ENCODE data around the gene REEP6.

Gene REEP6

GRCh38 chr19:1492474-1493006, 1.6 kb downstream of the REEP6 start:
- H3K4me3 ChIP-seq (ENCODE audit: control insufficient read depth, low read depth, low read length) = no peak overlapping the region
- DNase-seq (ENCODE audit: low read depth) = no peak

GRCh38 chr19:1494115-1494815, 3.3 kb downstream of the REEP6 start:
- no peak overlapping the region for H3K4me3 ChIP-seq (ENCODE audit: control insufficient read depth, low read depth, low read length)
- TF ChIP-seq CTCF (IDR thresholded peaks at IDR 0.05; ENCODE audit: control insufficient read depth, insufficient read depth, low read depth, low read length, missing control alignments) = no peak
- no peak for DNase-seq (ENCODE audit: low read depth)

More at GRCh38 chr19:1492474-1493006, 1.6 kb downstream of the REEP6 start:
- no peak for TF ChIP-seq CTCF (IDR thresholded peaks at IDR 0.05; ENCODE audit: control insufficient read depth, insufficient read depth, low read depth, low read length, missing control alignments)

- no peak overlapping the region for H3K4me3 ChIP-seq (ENCODE audit: control insufficient read depth, low read depth, low read length)
- no peak for DNase-seq (ENCODE audit: low read depth)
- TF ChIP-seq CTCF (IDR thresholded peaks at IDR 0.05; ENCODE audit: control insufficient read depth, insufficient read depth, low read depth, low read length, missing control alignments) = no peak
Observed at GRCh38 chr19:1495051-1495798, 4.2 kb downstream of the REEP6 start.

GRCh38 chr19:1495799-1496713, 5.1 kb downstream of the REEP6 start:
- H3K4me3 ChIP-seq (ENCODE audit: control insufficient read depth, low read depth, low read length) = no peak overlapping the region
- no peak for DNase-seq (ENCODE audit: low read depth)
- TF ChIP-seq CTCF (IDR thresholded peaks at IDR 0.05; ENCODE audit: control insufficient read depth, insufficient read depth, low read depth, low read length, missing control alignments) = no peak

GRCh38 chr19:1496714-1497577, 6.0 kb downstream of the REEP6 start:
- H3K4me3 ChIP-seq (ENCODE audit: control insufficient read depth, low read depth, low read length) = no peak overlapping the region
- TF ChIP-seq CTCF (IDR thresholded peaks at IDR 0.05; ENCODE audit: control insufficient read depth, insufficient read depth, low read depth, low read length, missing control alignments) = no peak
- no peak for DNase-seq (ENCODE audit: low read depth)
